ENCODE data around the gene CST7.

The CST7 gene

GRCh38 chr20:24998121-24998520 lies 49.1 kb downstream of the CST7 start:
- TF ChIP-seq CTCF (IDR thresholded peaks at IDR 0.05): no peak

GRCh38 chr20:24998631-24999445 lies 49.8 kb downstream of the CST7 start:
- TF ChIP-seq CTCF (IDR thresholded peaks at IDR 0.05): no peak

- no peak for TF ChIP-seq CTCF (IDR thresholded peaks at IDR 0.05)
These were observed 50.5 kb downstream of the CST7 start for GRCh38 chr20:24999568-24999967.

- no peak for TF ChIP-seq CTCF (IDR thresholded peaks at IDR 0.05)
These were observed 51.3 kb downstream of the CST7 start for GRCh38 chr20:25000268-25000801.

GRCh38 chr20:25003002-25003401 lies 53.9 kb downstream of the CST7 start:
- no peak for TF ChIP-seq CTCF (IDR thresholded peaks at IDR 0.05)

GRCh38 chr20:25005220-25005619 lies 56.2 kb downstream of the CST7 start:
- TF ChIP-seq CTCF (IDR thresholded peaks at IDR 0.05): no peak

- no peak for TF ChIP-seq CTCF (IDR thresholded peaks at IDR 0.05)
These were observed 56.6 kb downstream of the CST7 start for GRCh38 chr20:25005661-25006060.
